ENCODE data around the gene POLR3A. TPM values are rescaled to one million over a fixed set of nuclear protein-coding genes. Genes with fewer than 3 reads are reported as not detected.
"Not testable (repeated sequence)": the region's sequence is repeated elsewhere in the genome, so short reads cannot be mapped to it uniquely, and the experiment has no call there.

The POLR3A gene
- total RNA-seq, 1 donor from 2014 or later: 31.4 TPM

DNA sequence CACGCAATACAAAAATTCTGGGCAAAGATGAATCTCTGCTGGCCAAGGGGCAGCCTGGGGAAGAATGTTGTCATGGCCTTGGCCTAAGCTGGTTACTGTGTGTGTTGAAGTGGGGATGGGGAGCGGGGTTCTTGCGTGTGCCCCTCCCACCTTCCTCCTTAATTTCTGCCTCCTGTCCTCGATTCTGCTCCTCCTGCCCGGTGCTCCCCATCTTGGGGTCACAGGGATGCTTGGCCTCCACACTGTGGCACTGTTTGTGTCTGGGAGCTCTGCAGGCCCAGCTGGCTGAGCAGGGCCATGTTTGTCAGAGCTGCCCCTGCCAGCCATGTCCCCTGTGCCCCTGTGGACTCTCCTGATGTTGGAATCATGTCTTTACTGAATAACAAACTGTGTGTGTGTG, 41.4 kb upstream of the POLR3A start:
- Histone ChIP-seq H3K36me3 (ENCODE audit: insufficient read depth, low read length) (no peaks in the 10 kb centered on the region), H3K4me1 (ENCODE audit: insufficient read depth, low read length) (no peaks in the 10 kb centered on the region), H3K4me2 (ENCODE audit: low read length) (no peak overlapping the region), H3K79me2 (ENCODE audit: insufficient read depth, low read length) (no peaks in the 10 kb centered on the region), H3K4me3 (ENCODE audit: insufficient read depth, low read depth, low read length) (no peak overlapping the region), H4K20me1 (ENCODE audit: insufficient read depth, low read length) (no peaks in the 10 kb centered on the region), H3K9ac (ENCODE audit: low read length) (no peak overlapping the region), H3K27me3 (ENCODE audit: insufficient read depth, low read length) (no peaks in the 10 kb centered on the region), H3K9me3 (ENCODE audit: insufficient read depth, low read depth, low read length) (no peaks in the 10 kb centered on the region), H2AFZ (ENCODE audit: low read depth, low read length) (no peak overlapping the region), H3K27ac (ENCODE audit: low read depth, low read length) (no peak overlapping the region)
- FAIRE-seq: no peak
- H3K4me1 Mint-ChIP-seq (ENCODE audit: low read depth, unreplicated experiment): peaks cover 6% of the 10 kb centered on the region
- H3K27me3 Mint-ChIP-seq (ENCODE audit: low read depth, unreplicated experiment): peaks cover 22% of the 10 kb centered on the region
- H3K9me3 Mint-ChIP-seq (ENCODE audit: unreplicated experiment): peaks cover 18% of the 10 kb centered on the region
- H3K36me3 Mint-ChIP-seq (ENCODE audit: low read depth, unreplicated experiment): peaks cover 4% of the 10 kb centered on the region
- no peak overlapping the region for H3K4me3 Mint-ChIP-seq (ENCODE audit: unreplicated experiment)
- TF ChIP-seq, protein P1, sequence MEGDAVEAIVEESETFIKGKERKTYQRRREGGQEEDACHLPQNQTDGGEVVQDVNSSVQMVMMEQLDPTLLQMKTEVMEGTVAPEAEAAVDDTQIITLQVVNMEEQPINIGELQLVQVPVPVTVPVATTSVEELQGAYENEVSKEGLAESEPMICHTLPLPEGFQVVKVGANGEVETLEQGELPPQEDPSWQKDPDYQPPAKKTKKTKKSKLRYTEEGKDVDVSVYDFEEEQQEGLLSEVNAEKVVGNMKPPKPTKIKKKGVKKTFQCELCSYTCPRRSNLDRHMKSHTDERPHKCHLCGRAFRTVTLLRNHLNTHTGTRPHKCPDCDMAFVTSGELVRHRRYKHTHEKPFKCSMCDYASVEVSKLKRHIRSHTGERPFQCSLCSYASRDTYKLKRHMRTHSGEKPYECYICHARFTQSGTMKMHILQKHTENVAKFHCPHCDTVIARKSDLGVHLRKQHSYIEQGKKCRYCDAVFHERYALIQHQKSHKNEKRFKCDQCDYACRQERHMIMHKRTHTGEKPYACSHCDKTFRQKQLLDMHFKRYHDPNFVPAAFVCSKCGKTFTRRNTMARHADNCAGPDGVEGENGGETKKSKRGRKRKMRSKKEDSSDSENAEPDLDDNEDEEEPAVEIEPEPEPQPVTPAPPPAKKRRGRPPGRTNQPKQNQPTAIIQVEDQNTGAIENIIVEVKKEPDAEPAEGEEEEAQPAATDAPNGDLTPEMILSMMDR (IDR thresholded peaks at IDR 0.05; ENCODE audit: insufficient read depth, low read depth, low read length): no peak
- TF ChIP-seq EZH2 (IDR thresholded peaks at IDR 0.05; ENCODE audit: insufficient read depth, low read length): no peak
- no peak for DNase-seq (ENCODE audit: low read depth)
- no peak overlapping the region for H3K27ac Mint-ChIP-seq (ENCODE audit: unreplicated experiment)

- not testable (repeated sequence) for H3K27ac ChIP-seq (ENCODE audit: low read depth, low read length); H3K36me3 Mint-ChIP-seq (ENCODE audit: low read depth, unreplicated experiment); H4K20me1 ChIP-seq (ENCODE audit: insufficient read depth, low read length); H3K27me3 ChIP-seq (ENCODE audit: insufficient read depth, low read length); DNase-seq (ENCODE audit: low read depth); FAIRE-seq; H3K9me3 ChIP-seq (ENCODE audit: insufficient read depth, low read depth, low read length); H3K4me2 ChIP-seq (ENCODE audit: low read length); H3K79me2 ChIP-seq (ENCODE audit: insufficient read depth, low read length); H3K4me3 Mint-ChIP-seq (ENCODE audit: unreplicated experiment); H3K27ac Mint-ChIP-seq (ENCODE audit: unreplicated experiment); H3K4me1 ChIP-seq (ENCODE audit: insufficient read depth, low read length); H3K36me3 ChIP-seq (ENCODE audit: insufficient read depth, low read length); H3K4me3 ChIP-seq (ENCODE audit: insufficient read depth, low read depth, low read length); H2AFZ ChIP-seq (ENCODE audit: low read depth, low read length); H3K9ac ChIP-seq (ENCODE audit: low read length)
- Mint-ChIP-seq H3K27me3 (ENCODE audit: low read depth, unreplicated experiment) (peaks cover 22% of the 10 kb centered on the region), H3K9me3 (ENCODE audit: unreplicated experiment) (peaks cover 13% of the 10 kb centered on the region), H3K4me1 (ENCODE audit: low read depth, unreplicated experiment) (peaks cover 10% of the 10 kb centered on the region)
Measured at GRCh38 chr10:78070064-78070463, 40.7 kb upstream of the POLR3A start.

DNA sequence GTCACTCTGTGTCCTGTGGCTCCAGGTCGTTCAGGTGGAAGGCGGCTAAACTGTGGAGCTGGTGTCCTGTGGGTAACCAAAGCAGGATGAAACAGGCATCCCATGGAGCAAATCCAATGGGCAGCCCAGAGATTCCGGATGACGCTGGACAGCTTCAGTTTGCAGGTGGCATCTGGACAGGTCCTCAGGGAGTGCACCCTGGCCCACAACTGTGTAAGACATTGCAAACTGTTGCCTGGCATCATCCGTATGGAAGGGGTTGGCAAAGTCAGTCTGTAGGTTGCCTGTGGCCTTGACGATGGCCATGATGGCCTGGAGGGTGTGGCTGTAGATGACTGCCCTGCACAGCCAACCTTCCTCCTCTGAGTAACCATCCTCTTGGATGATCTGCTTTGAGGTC, 39.8 kb upstream of the POLR3A start:
- Histone ChIP-seq H3K9ac (ENCODE audit: low read length) (no peak overlapping the region), H3K27ac (ENCODE audit: low read depth, low read length) (no peak overlapping the region), H2AFZ (ENCODE audit: low read depth, low read length) (no peak overlapping the region), H4K20me1 (ENCODE audit: insufficient read depth, low read length) (no peaks in the 10 kb centered on the region), H3K4me2 (ENCODE audit: low read length) (no peak overlapping the region), H3K79me2 (ENCODE audit: insufficient read depth, low read length) (no peaks in the 10 kb centered on the region), H3K36me3 (ENCODE audit: insufficient read depth, low read length) (no peaks in the 10 kb centered on the region), H3K27me3 (ENCODE audit: insufficient read depth, low read length) (no peaks in the 10 kb centered on the region), H3K9me3 (ENCODE audit: insufficient read depth, low read depth, low read length) (no peaks in the 10 kb centered on the region), H3K4me3 (ENCODE audit: insufficient read depth, low read depth, low read length) (no peak overlapping the region), H3K4me1 (ENCODE audit: insufficient read depth, low read length) (no peaks in the 10 kb centered on the region)
- DNase-seq (ENCODE audit: low read depth) (no peak), FAIRE-seq (no peak)
- Mint-ChIP-seq H3K4me3 (ENCODE audit: unreplicated experiment) (no peak overlapping the region), H3K27me3 (ENCODE audit: low read depth, unreplicated experiment) (peaks cover 22% of the 10 kb centered on the region), H3K36me3 (ENCODE audit: low read depth, unreplicated experiment) (peaks cover 4% of the 10 kb centered on the region), H3K4me1 (ENCODE audit: low read depth, unreplicated experiment) (peaks cover 10% of the 10 kb centered on the region), H3K27ac (ENCODE audit: unreplicated experiment) (no peak overlapping the region), H3K9me3 (ENCODE audit: unreplicated experiment) (peaks cover 9% of the 10 kb centered on the region)
- TF ChIP-seq, protein P1 (IDR thresholded peaks at IDR 0.05; ENCODE audit: insufficient read depth, low read depth, low read length): no peak
- TF ChIP-seq EZH2 (IDR thresholded peaks at IDR 0.05; ENCODE audit: insufficient read depth, low read length): no peak
